Amniotic epithelial cell (primary cell): ENCODE data around the gene OR7A10.
"Not testable (repeated sequence)": the region's sequence is repeated elsewhere in the genome, so short reads cannot be mapped to it uniquely, and the experiment has no call there.

Experiments
- DNase-seq: peaks from one replicate; pipeline ENCODE4 v3.0.0-alpha.2; 2010; ENCODE audit warnings: low read depth

The OR7A10 gene

GRCh38 chr19:14795078-14795721 is 53.5 kb downstream of the OR7A10 start:
- DNase-seq: no peak

- not testable (repeated sequence) for DNase-seq
Measured at GRCh38 chr19:14792250-14792649, 56.5 kb downstream of the OR7A10 start.
